ENCODE data around the gene DMD.

DMD gene

GRCh38 chrX:31115398-31115797 is 2096.0 kb downstream of the DMD start:
- no peak overlapping the region for H3K4me3 ChIP-seq (replicated peaks in 1 of 2; ENCODE audit: low read depth in 2 of 2, low read length in 2 of 2)
- TF ChIP-seq CTCF (IDR thresholded peaks at IDR 0.05; ENCODE audit: low read depth, low read length) = no peak
- DNase-seq (ENCODE audit: low read depth in 2 of 2) = no peak

GRCh38 chrX:31114858-31115257 is 2096.5 kb downstream of the DMD start:
- DNase-seq (ENCODE audit: low read depth in 2 of 2) = no peak
- TF ChIP-seq CTCF (IDR thresholded peaks at IDR 0.05; ENCODE audit: low read depth, low read length) = no peak

DNA sequence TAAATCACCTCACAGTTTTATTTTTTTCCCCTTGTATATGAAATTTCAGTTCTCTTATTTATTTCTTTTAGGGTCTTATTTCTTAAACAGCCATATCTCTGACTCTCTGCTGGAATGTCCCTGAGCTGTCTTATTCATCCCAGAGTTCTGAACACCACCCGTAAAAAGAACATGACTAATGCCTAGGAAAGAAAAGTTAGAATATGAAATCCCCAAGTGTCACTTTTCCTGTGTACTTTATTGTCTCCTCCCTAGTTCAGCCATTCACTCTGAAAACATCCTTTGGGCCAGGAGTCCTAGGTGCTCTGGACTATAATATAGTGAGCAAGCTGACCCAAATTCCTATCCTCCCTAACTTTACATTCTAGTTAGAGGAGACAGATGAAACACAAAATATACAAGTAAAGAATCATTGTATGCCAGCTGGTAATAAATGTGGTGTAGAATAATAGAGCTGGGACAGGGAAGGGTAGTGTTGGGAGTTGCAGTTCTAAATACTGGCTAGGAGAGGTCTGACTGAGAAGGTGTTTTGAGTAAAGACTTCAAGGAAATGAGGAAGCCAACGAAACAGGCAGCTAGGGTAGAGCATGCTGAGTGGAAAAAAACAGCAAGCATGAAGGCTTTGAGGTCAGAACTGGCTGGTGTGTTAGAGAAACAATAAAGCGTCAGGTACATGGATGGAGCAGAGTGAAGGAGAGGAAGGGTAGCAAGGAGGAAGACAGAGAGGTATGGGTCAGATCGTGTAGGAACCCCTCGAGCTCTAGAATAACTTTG is 2098.9 kb downstream of the DMD start:
- H3K4me3 ChIP-seq (replicated peaks in 1 of 2; ENCODE audit: low read depth in 2 of 2, low read length in 2 of 2) = no peak overlapping the region
- TF ChIP-seq CTCF (IDR thresholded peaks at IDR 0.05; ENCODE audit: low read depth, low read length) = no peak
- DNase-seq (ENCODE audit: low read depth in 2 of 2) = peak in 1 of 2 donors; percentile 54

More at GRCh38 chrX:31114858-31115257, 2096.5 kb downstream of the DMD start:
- no peak overlapping the region for H3K4me3 ChIP-seq (replicated peaks in 1 of 2; ENCODE audit: low read depth in 2 of 2, low read length in 2 of 2)

- no peak for DNase-seq (ENCODE audit: low read depth in 2 of 2)
- H3K4me3 ChIP-seq (replicated peaks in 1 of 2; ENCODE audit: low read depth in 2 of 2, low read length in 2 of 2) = no peak overlapping the region
- no peak for TF ChIP-seq CTCF (IDR thresholded peaks at IDR 0.05; ENCODE audit: low read depth, low read length)
These were observed 2100.7 kb downstream of the DMD start for GRCh38 chrX:31110657-31111056.

GRCh38 chrX:31099536-31100090 is 2111.7 kb downstream of the DMD start:
- DNase-seq (ENCODE audit: low read depth in 2 of 2) = peak in 1 of 2 donors; percentile 48
- H3K4me3 ChIP-seq (replicated peaks in 1 of 2; ENCODE audit: low read depth in 2 of 2, low read length in 2 of 2) = no peak overlapping the region
- no peak for TF ChIP-seq CTCF (IDR thresholded peaks at IDR 0.05; ENCODE audit: low read depth, low read length)

GRCh38 chrX:31098079-31098478 is 2113.3 kb downstream of the DMD start:
- H3K4me3 ChIP-seq (replicated peaks in 1 of 2; ENCODE audit: low read depth in 2 of 2, low read length in 2 of 2) = no peak overlapping the region
- DNase-seq (ENCODE audit: low read depth in 2 of 2) = no peak
- TF ChIP-seq CTCF (IDR thresholded peaks at IDR 0.05; ENCODE audit: low read depth, low read length) = no peak
